ENCODE measurements around the gene ROBO1.

DNA sequence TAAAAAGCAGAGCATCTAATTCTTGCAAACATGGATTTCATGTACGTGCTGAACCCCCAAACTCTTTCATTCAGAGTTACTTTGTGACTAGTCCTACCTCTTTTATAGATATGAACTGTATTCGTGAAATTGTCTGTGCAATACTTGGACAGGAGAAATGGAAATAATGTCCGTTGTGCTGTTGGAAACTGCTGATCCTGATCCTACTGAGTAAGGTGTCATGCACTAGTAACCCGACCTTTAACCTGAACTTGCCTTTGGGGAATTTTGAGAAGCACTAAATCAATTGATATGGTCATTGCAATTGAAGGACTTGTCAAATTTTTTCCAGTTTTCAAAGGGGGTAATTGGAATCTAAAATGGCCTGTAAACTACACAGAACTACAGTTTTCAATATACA is 856.4 kb downstream of the ROBO1 start:
- TF ChIP-seq EZH2 (IDR thresholded peaks at IDR 0.05) (no peak), POLR2AphosphoS5 (IDR thresholded peaks at IDR 0.05; ENCODE audit: borderline replicate concordance, low read depth, low read length) (no peak), FOXP2 (optimal IDR thresholded peaks at IDR 0.05; ENCODE audit: control extremely low read depth, extremely low read length, insufficient read depth) (no peak)

All from SK-N-MC (cell line).